KOPT-K1 (cell line): ENCODE results near the gene SLC12A1.

Experiments used
- H3K27ac ChIP-seq: fragments of 200-600 bp; sonication (generic); 2 replicates; pipeline ENCODE4 v1.5.1; 2016; ENCODE audit warnings: antibody characterized with exemption, mild to moderate bottlenecking, low read depth, low read length; ENCODE audit not compliant: poor library complexity, severe bottlenecking
- H3K36me3 ChIP-seq: fragments of 200-600 bp; sonication (generic); 2 replicates; pipeline ENCODE4 v1.5.1; 2017; ENCODE audit warnings: antibody characterized with exemption, mild to moderate bottlenecking, low read length, moderate library complexity; ENCODE audit not compliant: insufficient read depth
- H3K9me3 ChIP-seq: fragments of 200-600 bp; sonication (generic); 2 replicates; pipeline ENCODE4 v1.5.1; 2017; ENCODE audit warnings: antibody characterized with exemption, low read length, mild to moderate bottlenecking; ENCODE audit not compliant: insufficient read depth, poor library complexity, severe bottlenecking

Gene SLC12A1

DNA sequence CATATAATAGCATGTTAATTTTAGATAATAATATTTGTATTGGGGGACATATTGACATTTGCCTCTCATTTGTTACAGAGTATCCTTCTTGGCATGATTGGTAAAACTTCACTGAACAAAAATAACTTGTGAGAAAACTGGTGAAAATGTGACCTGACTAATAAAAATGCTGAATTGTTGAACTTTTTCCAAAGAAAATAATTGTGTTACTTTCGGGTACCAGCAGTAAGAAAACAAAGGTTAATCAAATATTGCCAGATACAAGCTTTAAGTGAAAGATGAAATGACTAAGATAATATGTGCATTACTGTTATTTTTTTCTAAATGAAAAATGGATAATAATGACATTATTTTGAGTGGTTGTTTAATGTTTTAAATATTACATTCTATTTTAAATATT lies 15.2 kb downstream of the SLC12A1 start:
- Histone ChIP-seq H3K36me3 (no peaks in the 10 kb centered on the region), H3K27ac (no peak overlapping the region), H3K9me3 (no peaks in the 10 kb centered on the region)

DNA sequence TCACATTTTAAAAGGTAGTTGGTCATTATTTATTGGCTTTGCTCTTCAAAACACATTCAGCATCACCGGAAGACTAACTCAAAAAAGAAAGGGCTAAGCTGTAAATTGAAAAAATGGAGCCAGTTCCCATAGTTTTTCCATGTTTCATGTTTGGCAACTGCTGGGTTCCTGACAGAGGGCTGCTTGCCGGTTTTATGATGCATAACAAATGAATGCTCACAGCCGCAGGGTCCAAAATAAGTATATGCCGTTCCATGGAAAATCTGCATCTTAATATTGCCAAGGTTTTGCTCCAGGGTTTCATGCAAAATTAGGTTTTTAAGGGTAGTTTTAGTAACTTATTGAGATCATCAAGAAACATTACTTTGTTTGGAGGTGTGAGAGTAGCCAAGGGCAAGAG lies 15.8 kb downstream of the SLC12A1 start:
- H3K36me3 ChIP-seq: no peaks in the 10 kb centered on the region
- no peaks in the 10 kb centered on the region for H3K9me3 ChIP-seq
- no peak overlapping the region for H3K27ac ChIP-seq

DNA sequence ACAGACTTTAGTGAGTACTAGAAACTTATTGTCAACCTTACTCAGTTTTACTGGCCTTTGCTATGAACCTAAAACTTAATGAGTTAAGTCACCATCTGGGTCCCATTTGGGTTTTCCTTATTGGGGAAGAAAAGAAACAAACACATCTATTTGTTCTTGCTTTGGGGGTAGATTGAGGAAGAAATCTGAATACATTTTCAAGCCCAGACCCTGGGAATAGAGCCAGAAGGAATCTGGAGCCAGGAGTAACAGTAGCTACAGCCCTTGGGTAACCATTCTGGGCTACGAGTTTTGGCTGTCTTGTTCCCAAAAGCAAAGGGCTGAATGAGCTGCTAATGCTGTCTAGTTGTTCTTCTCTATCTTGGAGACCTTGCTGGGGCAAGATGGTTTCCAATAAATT lies 16.5 kb downstream of the SLC12A1 start:
- Histone ChIP-seq H3K36me3 (no peaks in the 10 kb centered on the region), H3K9me3 (no peaks in the 10 kb centered on the region), H3K27ac (no peak overlapping the region)

DNA sequence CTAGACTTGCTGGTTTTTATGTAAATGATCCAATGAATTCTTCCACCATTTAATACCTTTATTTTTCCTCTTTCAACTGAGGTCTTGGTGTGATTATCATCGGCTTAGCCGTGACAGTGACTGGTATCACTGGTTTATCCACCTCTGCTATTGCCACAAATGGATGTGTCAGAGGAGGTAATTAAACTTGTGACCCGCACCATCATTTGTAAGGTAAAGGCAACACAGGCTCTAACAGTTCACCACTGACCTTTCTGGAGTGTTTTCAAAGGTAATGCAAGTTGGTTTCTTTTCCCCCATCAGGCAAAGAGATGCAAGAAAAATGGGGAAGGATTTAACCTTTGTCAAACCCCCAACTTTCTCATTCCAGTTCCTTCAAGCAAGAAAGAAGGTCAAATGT lies 19.7 kb downstream of the SLC12A1 start:
- Histone ChIP-seq H3K36me3 (no peaks in the 10 kb centered on the region), H3K27ac (no peak overlapping the region)

DNA sequence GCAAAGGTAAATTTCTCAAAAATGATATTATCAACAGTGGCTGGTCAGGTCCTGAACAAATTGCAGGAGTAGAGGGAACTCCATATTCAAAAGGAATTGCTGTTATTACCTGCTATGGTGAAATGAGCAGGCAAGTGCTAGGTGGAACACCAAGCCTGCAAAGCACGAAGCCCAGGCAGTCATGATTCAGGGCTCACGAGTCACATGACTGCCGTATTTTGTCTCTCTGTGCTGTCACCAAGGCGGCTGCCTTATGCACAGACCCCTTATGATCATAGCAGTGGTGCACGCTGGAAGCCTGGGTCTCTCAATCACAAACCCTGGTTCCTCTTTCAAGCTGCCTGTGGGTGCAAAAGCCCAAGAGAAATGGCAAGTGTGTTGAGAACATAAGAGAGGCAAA lies 24.4 kb downstream of the SLC12A1 start:
- Histone ChIP-seq H3K27ac (no peak overlapping the region), H3K9me3 (no peaks in the 10 kb centered on the region), H3K36me3 (no peaks in the 10 kb centered on the region)

More for the DNA sequence above, 19.7 kb downstream of the SLC12A1 start:
- H3K9me3 ChIP-seq: no peaks in the 10 kb centered on the region

DNA sequence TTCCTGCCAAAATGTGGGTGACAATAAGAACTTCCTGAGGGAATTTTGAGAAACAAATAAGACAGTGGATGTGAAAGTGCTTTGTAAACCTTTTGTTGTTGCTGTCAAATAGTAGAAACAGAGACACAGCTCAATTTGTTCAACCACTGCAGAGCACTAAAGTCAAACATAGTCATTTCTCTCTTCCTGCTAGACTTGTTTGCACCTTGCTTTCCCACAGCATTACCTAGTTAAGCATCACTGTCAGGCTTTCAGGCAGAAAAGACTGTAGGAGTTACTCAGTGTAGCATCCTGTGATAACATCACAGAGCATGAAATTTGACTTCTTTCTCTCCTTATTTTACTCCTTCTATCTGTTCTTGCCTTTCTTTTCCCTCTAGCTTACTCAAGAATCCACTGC lies 27.1 kb downstream of the SLC12A1 start:
- Histone ChIP-seq H3K36me3 (no peaks in the 10 kb centered on the region), H3K27ac (no peak overlapping the region), H3K9me3 (no peaks in the 10 kb centered on the region)

DNA sequence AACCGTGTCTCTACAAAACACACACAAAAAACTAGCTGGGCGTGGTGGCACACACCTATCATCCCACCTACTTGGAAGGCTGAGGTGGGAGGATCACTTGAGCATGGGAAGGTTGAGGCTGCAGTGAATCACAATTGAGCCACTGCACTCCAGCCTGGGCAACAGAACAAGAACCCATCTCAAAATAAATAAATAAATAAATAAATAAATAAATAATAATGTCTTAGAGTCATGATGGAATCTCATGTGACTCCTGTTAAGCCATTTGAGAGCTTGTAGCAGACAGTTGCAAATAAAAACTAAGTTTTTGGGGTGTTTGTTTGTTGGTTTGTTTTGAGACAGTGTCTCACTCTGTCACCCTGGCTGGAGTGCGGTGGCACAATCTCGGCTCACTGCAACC lies 33.2 kb downstream of the SLC12A1 start:
- Histone ChIP-seq H3K27ac (no peak overlapping the region), H3K36me3 (no peaks in the 10 kb centered on the region), H3K9me3 (no peaks in the 10 kb centered on the region)

DNA sequence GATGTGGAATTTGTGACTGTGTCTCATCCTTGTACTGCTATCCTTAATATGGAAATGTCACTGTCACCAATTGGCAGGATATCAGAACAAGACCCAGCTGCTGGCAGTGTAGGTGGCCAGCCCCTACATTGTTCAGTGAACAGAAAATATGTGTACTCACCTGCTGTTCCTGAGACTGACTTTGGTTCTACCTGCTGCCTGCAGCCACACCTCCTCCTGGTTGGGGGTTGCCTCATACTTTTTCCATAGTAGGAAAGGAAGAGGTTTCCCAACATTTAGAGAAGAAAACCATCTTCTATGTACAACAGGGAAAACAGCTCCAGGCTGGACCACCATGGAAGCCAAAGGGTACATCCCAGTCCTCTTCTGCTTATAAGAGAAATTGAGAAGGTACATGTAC lies 35.9 kb downstream of the SLC12A1 start:
- Histone ChIP-seq H3K27ac (no peak overlapping the region), H3K9me3 (no peaks in the 10 kb centered on the region), H3K36me3 (no peaks in the 10 kb centered on the region)

DNA sequence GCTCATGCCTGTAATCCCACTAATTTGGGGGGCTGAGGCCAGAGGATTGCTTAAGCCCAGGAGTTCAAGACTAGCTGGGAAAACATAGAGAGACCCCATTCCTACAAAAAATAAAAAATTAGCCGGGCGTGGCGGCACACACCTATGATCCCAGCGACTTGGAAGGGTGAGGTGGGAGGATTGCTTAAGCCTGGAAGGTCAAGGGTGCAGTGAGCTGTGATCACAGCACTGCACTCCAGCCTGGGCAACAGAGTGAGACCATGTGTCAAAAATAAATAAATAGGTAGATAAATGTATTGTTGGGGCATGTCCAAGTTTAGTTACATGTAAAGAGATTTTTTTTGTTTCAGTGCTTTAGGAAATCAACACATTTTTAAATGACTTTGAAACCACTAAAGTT lies 36.4 kb downstream of the SLC12A1 start:
- no peaks in the 10 kb centered on the region for H3K36me3 ChIP-seq
- H3K27ac ChIP-seq: no peak overlapping the region
- H3K9me3 ChIP-seq: no peaks in the 10 kb centered on the region

DNA sequence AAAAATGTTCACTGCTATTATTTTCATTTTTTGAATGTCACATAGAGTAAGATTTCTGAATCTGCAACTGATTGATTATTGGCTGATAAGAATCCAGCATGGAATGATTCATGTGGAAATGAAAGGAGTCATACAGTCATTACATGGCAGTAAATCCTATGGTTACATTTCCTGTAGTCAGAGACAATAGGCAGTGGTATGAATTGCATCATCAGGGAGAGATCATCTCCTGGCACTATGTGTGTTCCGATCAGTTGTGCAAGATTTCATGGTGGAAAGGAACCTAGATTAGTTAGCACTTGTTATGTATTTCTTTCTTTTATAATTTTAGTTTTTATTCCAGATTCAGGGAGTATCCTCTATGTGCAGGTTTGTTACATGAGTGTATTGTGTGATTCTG lies 38.8 kb downstream of the SLC12A1 start:
- Histone ChIP-seq H3K27ac (no peak overlapping the region), H3K36me3 (no peaks in the 10 kb centered on the region), H3K9me3 (no peaks in the 10 kb centered on the region)

DNA sequence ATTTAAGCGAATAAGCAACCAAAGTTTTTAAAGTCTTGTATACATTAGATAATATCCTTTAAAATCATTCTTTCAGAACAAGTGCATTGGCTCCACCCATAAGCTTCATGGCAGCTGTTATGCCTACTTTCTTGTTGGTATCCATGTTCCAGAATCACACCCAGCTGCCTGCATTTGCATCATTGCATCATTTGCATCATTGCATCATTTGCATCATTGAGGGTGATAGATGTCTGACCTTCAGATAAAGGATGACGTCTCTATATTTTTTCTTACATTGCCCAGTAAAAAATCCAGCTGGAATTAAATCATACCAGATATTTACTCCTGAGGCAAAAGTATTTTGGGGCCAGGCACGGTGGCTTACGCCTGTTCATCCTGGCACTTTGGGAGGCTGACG lies 42.3 kb downstream of the SLC12A1 start:
- Histone ChIP-seq H3K9me3 (no peaks in the 10 kb centered on the region), H3K27ac (no peak overlapping the region), H3K36me3 (no peaks in the 10 kb centered on the region)

DNA sequence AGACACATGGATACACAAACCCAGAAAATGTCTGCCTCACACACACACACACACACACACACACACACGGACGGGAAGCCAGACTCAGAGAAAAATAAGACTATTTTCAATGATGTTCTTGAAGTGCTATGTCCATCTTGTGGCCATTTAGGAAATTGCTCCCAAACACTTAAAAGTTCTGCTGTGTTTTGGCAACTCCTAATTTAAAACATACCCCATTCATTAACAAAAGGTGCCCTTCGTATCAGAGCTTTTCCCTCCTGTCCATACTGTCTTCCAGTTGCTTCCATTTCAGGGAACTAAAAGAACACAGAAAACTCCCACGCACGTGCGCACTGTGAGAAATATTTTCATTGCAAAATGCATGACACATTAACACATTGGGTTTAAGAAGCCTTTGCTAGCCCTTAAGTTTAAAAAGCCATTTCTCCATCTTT lies 44.6 kb downstream of the SLC12A1 start:
- no peaks in the 10 kb centered on the region for H3K9me3 ChIP-seq

DNA sequence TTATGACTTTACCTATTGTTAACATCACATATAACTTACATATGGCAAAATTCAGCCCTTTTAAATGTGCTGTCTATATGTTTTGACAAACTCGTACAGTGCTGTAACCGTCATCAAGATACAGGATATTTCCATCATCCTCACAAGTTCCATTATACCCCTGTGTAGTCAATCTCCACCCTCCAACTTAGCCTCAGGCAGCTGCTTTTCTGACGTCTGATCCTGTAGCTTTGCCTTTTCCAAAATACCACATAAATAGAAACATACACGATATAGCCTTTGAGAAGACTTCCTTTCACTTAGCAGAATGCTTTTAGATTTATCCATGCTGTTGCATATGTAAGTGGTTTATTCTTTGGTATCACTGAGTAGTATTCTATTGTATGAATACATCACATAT lies 47.1 kb downstream of the SLC12A1 start:
- no peaks in the 10 kb centered on the region for H3K36me3 ChIP-seq
- no peak overlapping the region for H3K27ac ChIP-seq
- H3K9me3 ChIP-seq: no peaks in the 10 kb centered on the region

More for the DNA sequence above, 44.6 kb downstream of the SLC12A1 start:
- H3K36me3 ChIP-seq: no peaks in the 10 kb centered on the region
- no peak overlapping the region for H3K27ac ChIP-seq

DNA sequence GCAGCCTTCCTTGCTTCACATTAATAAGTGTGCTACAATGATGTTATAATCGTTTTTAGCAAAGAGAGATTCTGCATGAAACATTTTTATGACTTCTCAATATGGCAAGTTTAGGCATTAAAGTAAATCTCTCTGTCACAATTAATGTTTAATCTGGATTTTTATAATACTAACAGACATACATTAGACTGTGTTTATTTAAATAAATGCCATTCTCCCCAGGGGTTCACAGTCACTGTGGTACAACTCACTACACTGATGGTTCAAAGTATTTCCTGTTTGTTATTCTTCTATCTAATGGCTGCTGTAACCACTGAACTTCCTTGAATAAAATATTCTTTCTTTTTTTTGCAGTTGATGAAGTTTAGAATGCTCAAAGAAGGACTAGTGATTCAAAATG lies 59.0 kb downstream of the SLC12A1 start:
- H3K27ac ChIP-seq: no peak overlapping the region
- no peaks in the 10 kb centered on the region for H3K36me3 ChIP-seq
- H3K9me3 ChIP-seq: no peaks in the 10 kb centered on the region

DNA sequence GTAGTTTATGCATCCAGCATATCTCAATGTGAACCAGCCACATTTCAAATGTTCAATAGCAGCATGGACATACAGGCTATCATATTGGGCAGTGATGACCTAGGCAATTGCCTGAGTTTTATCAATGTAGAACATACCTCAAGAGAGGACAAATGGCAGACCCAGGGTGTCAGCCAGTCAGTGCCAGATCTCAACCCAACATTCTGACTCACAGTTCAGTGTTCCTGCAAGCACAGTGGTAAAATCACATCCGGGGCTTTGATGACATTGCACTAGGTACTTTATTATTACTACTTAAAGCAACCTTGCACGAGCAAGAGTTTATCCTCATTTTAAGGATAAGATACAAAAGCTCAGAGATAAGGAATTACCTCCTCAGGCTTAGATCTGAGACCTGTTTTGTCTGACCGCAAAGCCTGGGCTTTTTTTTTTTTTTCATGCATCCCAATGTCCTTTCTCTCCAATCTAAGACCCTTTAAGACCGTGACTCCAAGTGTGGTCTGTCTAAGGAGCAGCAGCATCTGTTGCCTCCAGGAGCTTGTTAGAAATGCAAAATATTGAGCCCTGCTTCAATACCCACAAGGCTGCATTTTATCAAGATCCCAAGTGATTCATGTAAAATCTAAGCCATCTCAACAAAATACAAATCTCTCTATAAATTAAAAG lies 60.1 kb downstream of the SLC12A1 start:
- no peaks in the 10 kb centered on the region for H3K36me3 ChIP-seq
- no peak overlapping the region for H3K27ac ChIP-seq
- no peaks in the 10 kb centered on the region for H3K9me3 ChIP-seq

DNA sequence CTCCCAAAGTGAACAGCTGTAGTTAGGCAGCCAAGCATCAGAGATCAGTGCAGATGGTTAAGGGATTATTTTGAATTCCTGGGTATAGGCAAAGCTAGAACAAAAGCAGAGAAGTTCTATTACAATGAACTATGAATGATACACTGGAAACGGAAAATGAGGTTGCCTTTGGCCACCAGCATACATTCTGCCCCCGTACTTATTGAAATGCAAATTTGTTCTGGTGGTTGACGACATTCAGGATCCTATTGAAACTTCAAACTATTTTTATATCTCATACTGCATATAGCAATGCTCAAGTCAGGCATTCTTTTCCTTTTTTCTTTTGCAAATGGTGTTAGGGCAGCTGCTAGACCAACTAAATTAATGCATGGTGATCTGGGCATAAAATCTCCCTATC lies 61.7 kb downstream of the SLC12A1 start:
- Histone ChIP-seq H3K9me3 (no peaks in the 10 kb centered on the region), H3K27ac (no peak overlapping the region), H3K36me3 (no peaks in the 10 kb centered on the region)
